Activated T-cell treated with anti-CD3 and anti-CD28 coated beads, Interleukin-2, amount 50 U/mL, for 48 hours (primary cell): ENCODE results near the gene IRF3.
A peak's percentile ranks its signal among the peaks of the same experiment; 100 is the strongest.
"Not testable (repeated sequence)": the region's sequence is repeated elsewhere in the genome, so short reads cannot be mapped to it uniquely, and the experiment has no call there.

Experiments
- DNase-seq, 2 experiments: peaks; one replicate each; pipeline ENCODE4 v3.0.0-alpha.2; 2020

The IRF3 gene

GRCh38 chr19:49642492-49643035, 23.1 kb downstream of the IRF3 start:
- DNase-seq = no peak

- DNase-seq = peak; percentile 99
Measured at GRCh38 chr19:49641688-49642491, 23.8 kb downstream of the IRF3 start, which contains the start of gene SCAF1. Gene SCAF1, plus strand, starts transcription at chr19:49642209. Its CDS starts 2,818 bp downstream, at chr19:49645027.

- peak; percentile 100 for DNase-seq
Measured at GRCh38 chr19:49640113-49640898, 25.4 kb downstream of the IRF3 start, which contains the start of gene RRAS. Gene RRAS, minus strand, starts transcription at chr19:49640143. Its CDS starts 45 bp downstream, at chr19:49640098.

GRCh38 chr19:49639401-49640112, 26.1 kb downstream of the IRF3 start:
- DNase-seq = no peak

- DNase-seq = no peak
Measured at GRCh38 chr19:49637821-49638738, 27.6 kb downstream of the IRF3 start.

GRCh38 chr19:49636233-49636932, 29.3 kb downstream of the IRF3 start:
- no peak for DNase-seq

GRCh38 chr19:49635530-49636232, 30.0 kb downstream of the IRF3 start:
- DNase-seq = no peak

- DNase-seq = not testable (repeated sequence)
Measured at GRCh38 chr19:49633273-49633672, 32.4 kb downstream of the IRF3 start.

GRCh38 chr19:49632576-49632975, 33.1 kb downstream of the IRF3 start:
- no peak for DNase-seq

- DNase-seq = no peak
Measured at GRCh38 chr19:49631610-49632192, 34.0 kb downstream of the IRF3 start.

GRCh38 chr19:49631014-49631588, 34.6 kb downstream of the IRF3 start:
- no peak for DNase-seq

GRCh38 chr19:49629659-49630058, 36.0 kb downstream of the IRF3 start:
- no peak for DNase-seq

- no peak for DNase-seq
Measured at GRCh38 chr19:49626226-49626625, 39.4 kb downstream of the IRF3 start.

GRCh38 chr19:49624967-49625910, 40.4 kb downstream of the IRF3 start:
- no peak for DNase-seq

GRCh38 chr19:49617860-49618259, 47.8 kb downstream of the IRF3 start:
- DNase-seq = not testable (repeated sequence)

GRCh38 chr19:49616945-49617344, 48.7 kb downstream of the IRF3 start:
- no peak for DNase-seq

GRCh38 chr19:49616532-49616931, 49.1 kb downstream of the IRF3 start:
- DNase-seq = no peak

GRCh38 chr19:49615861-49616260, 49.8 kb downstream of the IRF3 start:
- no peak for DNase-seq
